HG03571 (cell line): ENCODE results near the gene WFDC10B.
"Not testable (repeated sequence)": the region's sequence is repeated elsewhere in the genome, so short reads cannot be mapped to it uniquely, and the experiment has no call there.

Source experiments
- ATAC-seq: cut with Tn5 transposase; IDR thresholded peaks from one replicate; pipeline ENCODE4 v1.9.1; 2021; ENCODE audit not compliant: unreplicated experiment

Gene WFDC10B

GRCh38 chr20:45704969-45705637 is at the start of gene WFDC10B:
WFDC10B (minus strand) TSS chr20:45705019; CDS start chr20:45685992, 19,027 bp downstream.
- ATAC-seq: no peak

- no peak for ATAC-seq
Measured at GRCh38 chr20:45752746-45753145, 47.9 kb upstream of the WFDC10B start.

DNA sequence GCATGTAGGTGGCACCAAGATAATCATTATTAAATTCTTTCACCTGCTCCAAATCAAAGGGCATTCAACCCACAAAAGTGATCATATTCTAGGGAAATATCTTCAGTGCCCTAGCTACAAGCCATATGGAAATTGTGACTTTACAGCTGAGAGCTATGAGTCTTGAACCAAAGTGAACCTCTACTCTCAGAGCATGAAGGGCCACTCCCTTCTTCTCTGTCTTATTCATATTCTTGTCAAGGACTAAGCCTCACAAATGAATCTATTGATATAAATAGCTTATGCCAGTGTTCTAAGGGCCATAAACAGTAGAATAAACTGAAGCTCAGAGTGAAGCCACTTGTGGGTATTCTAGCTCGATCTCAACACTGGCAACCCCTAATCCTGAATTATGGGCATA is 46.9 kb upstream of the WFDC10B start:
- ATAC-seq: no peak

DNA sequence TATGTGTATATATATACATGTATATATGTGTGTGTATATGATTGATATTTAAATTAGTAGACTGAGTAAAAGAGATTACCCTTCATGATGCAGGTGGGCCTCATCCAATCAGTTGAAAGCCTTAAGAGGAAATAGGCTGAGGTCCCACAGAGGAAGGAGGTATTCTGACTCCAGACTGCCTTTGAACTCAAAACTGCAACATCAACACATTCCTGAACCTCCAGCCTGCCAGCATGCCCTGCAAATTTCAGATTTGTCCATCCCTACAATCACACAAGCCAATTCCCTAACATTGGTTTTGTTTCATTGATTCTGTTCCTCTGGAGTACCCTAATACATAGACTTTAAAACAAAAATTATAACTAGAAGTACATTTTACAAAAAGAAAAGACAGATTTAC is 40.2 kb upstream of the WFDC10B start:
- no peak for ATAC-seq

GRCh38 chr20:45742596-45742995 is 37.8 kb upstream of the WFDC10B start:
- no peak for ATAC-seq

GRCh38 chr20:45735988-45736387 is 31.2 kb upstream of the WFDC10B start:
- ATAC-seq: no peak

DNA sequence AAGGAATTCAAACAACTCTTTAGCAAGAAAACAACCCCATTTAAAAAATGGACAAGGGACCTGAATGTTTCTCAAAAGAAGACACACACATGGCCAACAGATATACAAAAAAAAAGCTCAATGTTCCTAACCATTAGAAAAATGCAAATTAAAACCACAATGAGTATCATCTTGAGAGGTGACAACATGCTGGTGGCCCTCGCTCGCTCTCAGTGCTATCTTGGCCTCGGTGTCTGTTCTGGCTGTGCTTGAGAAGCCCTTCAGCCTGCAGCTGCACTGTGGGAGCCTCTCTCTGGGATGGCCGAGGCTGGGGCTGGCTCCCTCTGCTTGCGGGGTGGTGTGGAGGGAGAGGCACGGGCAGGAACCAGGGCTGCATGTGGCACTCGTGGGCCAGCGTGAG is 30.7 kb upstream of the WFDC10B start:
- no peak for ATAC-seq

- ATAC-seq: no peak
Measured at GRCh38 chr20:45732199-45732598, 27.4 kb upstream of the WFDC10B start.

- no peak for ATAC-seq
Measured at GRCh38 chr20:45727044-45727443, 22.2 kb upstream of the WFDC10B start.

- no peak for ATAC-seq
Measured at GRCh38 chr20:45725134-45725533, 20.3 kb upstream of the WFDC10B start.

- no peak for ATAC-seq
Measured at GRCh38 chr20:45722047-45722446, 17.2 kb upstream of the WFDC10B start, which contains the start of gene SPINT4. SPINT4 (plus strand) TSS chr20:45722347; CDS start chr20:45722368, 21 bp downstream.

- not testable (repeated sequence) for ATAC-seq
Measured at GRCh38 chr20:45716141-45716688, 11.4 kb upstream of the WFDC10B start.

DNA sequence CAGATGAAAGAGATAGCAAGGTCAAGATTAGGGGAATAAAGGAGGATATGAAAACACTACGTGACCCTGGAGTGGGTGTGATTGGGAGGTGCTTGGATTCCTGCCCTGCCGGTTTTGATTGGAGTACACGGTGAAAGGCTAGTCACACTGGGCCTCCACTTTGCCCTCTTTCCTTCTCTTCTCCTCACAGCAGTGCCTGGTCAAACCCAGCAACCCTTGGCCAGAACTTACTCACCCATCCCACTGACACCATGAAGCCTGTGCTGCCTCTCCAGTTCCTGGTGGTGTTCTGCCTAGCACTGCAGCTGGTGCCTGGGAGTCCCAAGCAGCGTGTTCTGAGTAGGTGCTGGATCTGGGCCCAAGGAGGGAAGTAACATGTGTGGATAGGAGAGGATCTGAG is 2.9 kb downstream of the WFDC10B start, which contains the start of gene WFDC13:
Gene WFDC13, plus strand, starts transcription at position 166 of the 400 bp plus-strand sequence. Its CDS starts 86 bp downstream, at position 252.
- ATAC-seq: no peak

GRCh38 chr20:45701104-45701503 is 3.7 kb downstream of the WFDC10B start:
- ATAC-seq: no peak

GRCh38 chr20:45695496-45695895 is 9.3 kb downstream of the WFDC10B start:
- no peak for ATAC-seq

DNA sequence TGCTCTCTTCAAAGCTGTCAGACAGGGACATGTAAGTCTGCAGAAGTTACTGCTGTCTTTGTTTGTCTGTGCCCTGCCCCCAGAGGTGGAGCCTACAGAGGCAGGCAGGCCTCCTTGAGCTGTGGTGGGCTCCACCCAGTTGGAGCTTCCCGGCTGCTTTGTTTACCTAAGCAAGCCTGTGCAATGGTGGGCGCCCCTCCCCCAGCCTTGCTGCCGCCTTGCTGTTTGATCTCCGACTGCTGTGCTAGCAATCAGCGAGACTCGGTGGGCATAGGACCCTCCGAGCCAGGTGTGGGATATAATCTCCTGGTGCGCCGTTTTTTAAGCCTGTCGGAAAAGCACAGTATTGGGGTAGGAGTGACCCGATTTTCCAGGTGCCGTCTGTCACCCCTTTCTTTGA is 11.5 kb downstream of the WFDC10B start:
- ATAC-seq: not testable (repeated sequence)

GRCh38 chr20:45685896-45686295 is 18.9 kb downstream of the WFDC10B start:
- no peak for ATAC-seq

GRCh38 chr20:45679650-45680049 is 25.2 kb downstream of the WFDC10B start:
- no peak for ATAC-seq

DNA sequence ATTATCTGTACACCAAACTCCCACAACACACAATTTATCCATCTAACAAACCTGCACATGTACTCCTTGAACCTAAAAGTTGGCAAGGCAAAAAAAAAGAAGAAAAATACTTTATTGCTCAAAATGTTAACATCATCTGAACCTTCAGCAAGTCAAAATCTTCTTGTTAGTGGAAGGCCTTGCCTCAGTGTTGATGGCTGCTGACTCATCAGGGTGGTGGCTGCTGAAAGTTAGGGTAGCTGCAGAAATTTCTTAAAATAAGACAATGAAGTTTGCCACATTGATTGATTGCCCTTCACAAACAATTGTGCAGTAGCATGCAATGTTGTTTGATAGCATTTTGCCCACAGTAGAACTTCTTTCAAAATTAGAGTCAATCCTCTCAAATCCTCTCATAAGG is 32.1 kb downstream of the WFDC10B start:
- ATAC-seq: no peak

- ATAC-seq: no peak
Measured at GRCh38 chr20:45670139-45670538, 34.7 kb downstream of the WFDC10B start, which contains the start of gene WFDC11. WFDC11 (minus strand) TSS chr20:45670239; CDS start chr20:45650600, 19,639 bp downstream.

DNA sequence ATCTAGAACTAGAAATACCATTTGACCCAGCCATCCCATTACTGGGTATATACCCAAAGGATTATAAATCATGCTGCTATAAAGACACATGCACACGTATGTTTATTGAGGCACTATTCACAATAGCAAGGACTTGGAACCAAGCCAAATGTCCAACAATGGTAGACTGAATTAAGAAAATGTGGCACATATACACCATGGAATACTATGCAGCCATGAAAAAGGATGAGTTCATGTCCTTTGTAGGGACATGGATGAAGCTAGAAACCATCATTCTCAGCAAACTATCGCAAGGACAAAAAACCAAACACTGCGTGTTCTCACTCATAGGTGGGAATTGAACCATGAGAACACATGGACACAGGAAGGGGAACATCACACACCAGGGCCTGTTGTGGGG is 47.8 kb downstream of the WFDC10B start:
- not testable (repeated sequence) for ATAC-seq

GRCh38 chr20:45651726-45652125 is 53.1 kb downstream of the WFDC10B start:
- not testable (repeated sequence) for ATAC-seq
